Psoas muscle (tissue), 8 donors: ENCODE results near the gene SPNS2. TPM values are rescaled to one million over a fixed set of nuclear protein-coding genes. Genes with fewer than 3 reads are reported as not detected.
A peak's percentile ranks its signal among the peaks of the same experiment; 100 is the strongest.

Source experiments
- ATAC-seq, 4 donors: fragments of 200-7000 bp; cut with Tn5 transposase; one replicate each; pipeline ENCODE4 v1.9.1; 2020; ENCODE audit warnings: moderate library complexity in 3 of 4, mild to moderate bottlenecking in 2 of 4
- DNase-seq, 2 donors: peaks; one replicate each; pipeline ENCODE4 v3.0.0-alpha.2; 2020
- H3K27ac ChIP-seq: fragments of 200-600 bp; one replicate; pipeline ENCODE4 v1.8.0; 2022
- H3K27me3 ChIP-seq, 3 donors: fragments of 200-600 bp in 1 of 3; one replicate each; pipeline versions ENCODE4 v1.6.1 to v1.8.0; 2013 to 2022; ENCODE audit warnings: low read length in 2 of 3, mild to moderate bottlenecking in 2 of 3, moderate library complexity in 1 of 3; ENCODE audit not compliant: insufficient read depth in 3 of 3
- H3K36me3 ChIP-seq, 2 donors: fragments of 200-600 bp in 1 of 2; one replicate each; pipeline versions ENCODE4 v1.6.1 to v1.8.0; 2013 to 2022; ENCODE audit warnings: low read depth in 1 of 2, mild to moderate bottlenecking in 1 of 2, moderate library complexity in 1 of 2; ENCODE audit not compliant: insufficient read depth in 1 of 2
- H3K4me1 ChIP-seq: fragments of 200-600 bp; one replicate; pipeline ENCODE4 v1.8.0; 2022
- H3K4me3 ChIP-seq: fragments of 200-600 bp; one replicate; pipeline ENCODE4 v1.8.0; 2022; ENCODE audit warnings: mild to moderate bottlenecking
- H3K9me3 ChIP-seq: fragments of 200-600 bp; one replicate; pipeline ENCODE4 v1.8.0; 2022
- WGBS, 3 donors: extraction: QIAGEN DNeasy Blood & Tissue Kit; methylation state at CpG; one replicate each; pipeline versions ENCODE4 v1.1.6 to v1.1.7; 2013; 5-methylcytosine and 5-hydroxymethylcytosine counted together
- intact Hi-C, 2 donors: fragments of 100-400 bp; cut with DNase I; formaldehyde crosslinking; loops; one replicate each; pipeline versions ENCODE4 v1.11.0 to v1.14.2; 2022
- polyA plus RNA-seq, 3 donors: library from polyadenylated mRNA; stranded (reverse); fragments of 200-250 nt; gene quantifications; one replicate each; pipeline ENCODE4 v1.2.3, GENCODE V29; 2013
- total RNA-seq, 4 donors: library from RNA; stranded (reverse); fragmentation: NEBNext Ultra II Directional in 2 of 4; extraction: Animal tissue kit (Norgen Biotek cat#: 25700) in 2 of 4; gene quantifications; one replicate each; pipeline versions ENCODE4 v1.2.1 to v1.2.4, GENCODE V29; 2021 to 2023
- TF ChIP-seq, protein P1 (sequence below): fragments of 200-600 bp; IDR thresholded peaks from one replicate; pipeline ENCODE4 v1.8.0; 2022; ENCODE audit warnings: antibody characterized with exemption
- donor health status: healthy with polysubstance abuse.
- donor health status: DM: no; HTN: no; CAD: no; lungs with moderate emphysema.
- donor health status: Bipolar disorder and iron deficiency.
- donor health status: healthy.
- donor health status: DM: yes; HTN: yes; CAD: no.
- donor health status: DM: no; HTN: no; CAD: no.
- donor health status: DM: no; HTN: no; CAD: no.
- donor health status: DM: yes; HTN: yes; CAD: no.

Gene SPNS2
- total and polyA plus RNA-seq, 7 donors, result 3.5 to 10.6 (median 6.4) TPM

DNA sequence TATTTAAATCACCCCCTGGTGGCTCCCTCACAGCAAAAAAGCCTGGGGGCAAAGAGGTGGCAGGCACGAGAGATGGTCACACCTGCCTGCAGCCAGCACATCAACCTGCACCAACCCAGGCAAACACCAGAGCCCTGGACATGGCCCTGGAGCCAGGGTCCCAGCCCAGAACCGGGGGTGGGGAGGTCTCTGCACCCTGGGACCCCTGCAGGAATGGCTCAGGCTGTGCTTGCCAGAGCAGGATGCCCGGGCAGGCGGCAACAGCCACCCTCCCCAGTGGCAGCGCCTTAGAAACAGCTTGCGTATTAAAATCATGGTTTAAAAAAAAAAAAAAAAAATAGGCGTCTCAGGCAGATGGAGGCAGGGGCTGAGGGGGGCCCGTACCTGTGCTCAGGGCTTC lies 40.3 kb downstream of the SPNS2 start:
- Histone ChIP-seq H3K27me3 (no peaks in the 10 kb centered on the region), H3K4me3 (no peak overlapping the region), H3K9me3 (no peaks in the 10 kb centered on the region), H3K36me3 (peaks cover 3 to 63% of the 10 kb centered on the region in 2 donors), H3K27ac (peak overlapping the region; percentile 23), H3K4me1 (peaks cover 21% of the 10 kb centered on the region)
- TF ChIP-seq, protein P1, sequence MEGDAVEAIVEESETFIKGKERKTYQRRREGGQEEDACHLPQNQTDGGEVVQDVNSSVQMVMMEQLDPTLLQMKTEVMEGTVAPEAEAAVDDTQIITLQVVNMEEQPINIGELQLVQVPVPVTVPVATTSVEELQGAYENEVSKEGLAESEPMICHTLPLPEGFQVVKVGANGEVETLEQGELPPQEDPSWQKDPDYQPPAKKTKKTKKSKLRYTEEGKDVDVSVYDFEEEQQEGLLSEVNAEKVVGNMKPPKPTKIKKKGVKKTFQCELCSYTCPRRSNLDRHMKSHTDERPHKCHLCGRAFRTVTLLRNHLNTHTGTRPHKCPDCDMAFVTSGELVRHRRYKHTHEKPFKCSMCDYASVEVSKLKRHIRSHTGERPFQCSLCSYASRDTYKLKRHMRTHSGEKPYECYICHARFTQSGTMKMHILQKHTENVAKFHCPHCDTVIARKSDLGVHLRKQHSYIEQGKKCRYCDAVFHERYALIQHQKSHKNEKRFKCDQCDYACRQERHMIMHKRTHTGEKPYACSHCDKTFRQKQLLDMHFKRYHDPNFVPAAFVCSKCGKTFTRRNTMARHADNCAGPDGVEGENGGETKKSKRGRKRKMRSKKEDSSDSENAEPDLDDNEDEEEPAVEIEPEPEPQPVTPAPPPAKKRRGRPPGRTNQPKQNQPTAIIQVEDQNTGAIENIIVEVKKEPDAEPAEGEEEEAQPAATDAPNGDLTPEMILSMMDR, result no peak
- intact Hi-C loops, result no loop called here
- WGBS, 3 donors, result 85 to 94% (median 92%) methylated on average over 7 to 8 of the region's 8 CpGs
- no peak for ATAC-seq
- DNase-seq, result no peak

DNA sequence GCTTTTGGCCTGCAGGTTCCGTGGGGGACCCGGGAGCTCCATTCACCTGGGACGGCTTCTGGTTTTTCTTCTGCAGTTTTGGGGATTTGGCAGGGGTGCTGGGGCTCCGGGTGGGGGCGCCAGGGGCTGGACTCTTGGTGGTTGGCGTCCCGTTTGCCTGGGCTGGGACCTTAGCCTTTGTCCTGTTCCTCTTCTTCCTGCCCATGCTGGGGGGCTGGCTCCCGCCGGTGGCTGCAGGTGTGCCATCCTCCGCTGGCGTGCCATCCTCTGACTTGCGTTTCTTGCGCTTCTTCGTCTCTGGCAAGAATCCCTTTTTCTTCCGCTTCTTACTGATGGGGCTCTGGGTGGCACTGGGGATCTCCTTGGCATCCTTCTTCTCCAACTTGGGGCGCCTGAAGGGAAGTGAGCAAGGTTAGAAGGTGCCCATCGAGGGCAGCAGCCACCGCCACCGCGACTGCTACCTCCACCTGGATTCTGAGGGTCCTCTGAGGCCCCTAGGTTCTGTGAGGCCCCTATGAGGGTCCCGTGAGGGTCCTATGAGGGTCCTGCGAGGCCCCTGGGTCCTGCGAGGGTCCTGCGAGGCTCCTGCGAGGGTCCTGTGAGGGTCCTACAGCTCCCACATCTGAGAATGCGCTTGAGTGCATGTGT lies 41.0 kb downstream of the SPNS2 start:
- Histone ChIP-seq H3K27ac (no peak overlapping the region), H3K9me3 (no peaks in the 10 kb centered on the region), H3K36me3 (peaks cover 3 to 70% of the 10 kb centered on the region in 2 donors), H3K4me1 (peaks cover 21% of the 10 kb centered on the region), H3K4me3 (no peak overlapping the region), H3K27me3 (no peaks in the 10 kb centered on the region)
- DNase-seq, result no peak
- 91 to 94% (median 92%) methylated on average over 24 to 26 of the region's 26 CpGs for WGBS, 3 donors
- TF ChIP-seq, protein P1, result no peak
- intact Hi-C loops, result loop anchor here (5.0 kb wide), 1 partner anchor 117 kb away; no protein-coding TSS in a partner anchor
- ATAC-seq, result no peak

DNA sequence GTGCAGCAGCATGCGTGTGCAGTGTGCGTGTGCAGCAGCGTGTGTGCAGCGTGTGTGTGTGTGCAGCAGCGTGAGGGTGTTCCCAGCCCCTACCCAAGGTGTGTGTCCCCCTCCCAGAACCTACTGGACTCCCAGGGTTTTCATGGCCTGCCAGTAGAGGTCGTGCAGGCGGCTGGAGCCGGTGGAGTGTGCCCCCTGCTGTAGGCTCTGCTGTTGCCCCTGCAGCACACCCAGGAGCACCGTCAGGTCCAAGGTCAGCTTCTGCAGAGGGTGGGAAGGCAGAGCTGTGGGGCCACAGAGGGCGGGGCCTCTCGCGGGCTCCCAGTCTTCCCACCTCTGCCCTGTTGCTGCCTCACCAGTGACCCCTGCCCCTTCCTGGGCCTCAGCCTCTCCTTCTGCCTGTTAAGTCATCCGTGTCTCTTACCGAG lies 41.6 kb downstream of the SPNS2 start:
- H3K36me3 ChIP-seq, result peaks cover 3 to 70% of the 10 kb centered on the region in 2 donors
- no peaks in the 10 kb centered on the region for H3K27me3 ChIP-seq
- ATAC-seq (no peak), DNase-seq (peak in 1 of 2 donors; percentile 15)
- H3K27ac ChIP-seq, result no peak overlapping the region
- no peak overlapping the region for H3K4me3 ChIP-seq
- TF ChIP-seq, protein P1, result peak; percentile 12
- 68 to 77% (median 75%) methylated on average over 13 to 14 of the region's 14 CpGs for WGBS, 3 donors
- no peaks in the 10 kb centered on the region for H3K9me3 ChIP-seq
- H3K4me1 ChIP-seq, result peaks cover 21% of the 10 kb centered on the region
- intact Hi-C loops, result loop anchor here (5.0 kb wide), 1 partner anchor 118 kb away; no protein-coding TSS in a partner anchor

DNA sequence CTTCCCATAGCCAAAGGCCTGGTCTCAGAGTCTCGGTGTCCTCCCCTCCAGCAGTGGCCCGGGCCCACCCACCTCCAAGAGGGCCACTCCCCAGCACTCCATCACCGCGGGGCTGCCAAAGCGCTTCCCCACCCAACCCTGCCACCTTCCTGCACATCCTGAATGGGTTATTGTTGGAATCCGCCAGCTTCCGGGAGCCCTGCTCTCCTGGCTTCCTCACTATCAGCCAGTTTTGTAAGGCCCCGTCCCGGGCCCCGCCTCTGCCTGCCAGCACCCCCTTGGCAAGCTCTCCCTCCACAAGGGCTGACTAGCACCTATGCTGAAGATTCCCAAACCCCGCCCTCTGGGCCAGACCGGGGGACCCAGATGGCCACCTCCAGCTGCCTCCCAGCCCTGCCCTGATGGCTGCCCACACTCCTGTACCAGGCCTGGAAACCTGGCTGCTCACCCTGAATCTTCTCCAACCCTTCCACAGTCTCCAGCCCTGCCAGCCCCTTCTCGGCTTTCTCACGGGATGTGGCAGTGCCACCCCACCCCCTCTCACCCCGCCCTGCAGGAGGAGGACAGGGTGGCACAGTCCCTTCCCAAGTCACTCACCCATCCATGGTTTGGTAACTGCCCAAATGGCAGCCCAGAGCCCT lies 42.1 kb downstream of the SPNS2 start:
- Histone ChIP-seq H3K36me3 (peaks cover 3 to 76% of the 10 kb centered on the region in 2 donors), H3K27ac (peak overlapping the region; percentile 36), H3K4me3 (no peak overlapping the region), H3K4me1 (peaks cover 20% of the 10 kb centered on the region), H3K27me3 (no peaks in the 10 kb centered on the region), H3K9me3 (no peaks in the 10 kb centered on the region)
- intact Hi-C loops, result loop anchor here (5.0 kb wide), 1 partner anchor 119 kb away; no protein-coding TSS in a partner anchor
- peak; percentile 35 to 87 for DNase-seq
- TF ChIP-seq, protein P1, result no peak
- 55 to 64% (median 62%) methylated on average over 14 to 15 of the region's 15 CpGs for WGBS, 3 donors
- ATAC-seq, result peak; percentile 23 to 74 (median 56)
